Neural cell (in vitro differentiated cells): ENCODE results near the gene EXOC4. TPM values are rescaled to one million over a fixed set of nuclear protein-coding genes. Genes with fewer than 3 reads are reported as not detected.

Experiments used
- H2AFZ ChIP-seq: fragments of 200-600, 300-800 bp; sonication (generic), shearing (Covaris generic); 2 replicates; pipeline ENCODE4 v1.6.0; 2014; ENCODE audit warnings: low read depth, mild to moderate bottlenecking, antibody characterized with exemption, low read length, moderate library complexity
- H3F3A ChIP-seq: fragments of 200-600 bp; shearing (Covaris generic); 2 replicates; pipeline ENCODE4 v1.6.1; 2016; ENCODE audit warnings: mild to moderate bottlenecking, moderate library complexity, mixed read lengths, antibody characterized with exemption, low read length; ENCODE audit not compliant: insufficient read depth, poor library complexity, severe bottlenecking
- H3K27ac ChIP-seq: fragments of 200-600, 300-800 bp; sonication (generic), shearing (Covaris generic); 2 replicates; pipeline ENCODE4 v1.5.1; 2014; ENCODE audit warnings: mild to moderate bottlenecking, low read length, moderate library complexity
- H3K27me3 ChIP-seq: fragments of 300-800, 200-600 bp; sonication (generic), shearing (Covaris generic); 2 replicates; pipeline ENCODE4 v1.6.0; 2014; ENCODE audit warnings: mild to moderate bottlenecking, low read depth, low read length, moderate library complexity; ENCODE audit not compliant: insufficient read depth
- H3K36me3 ChIP-seq: fragments of 300-800, 200-600 bp; sonication (generic), shearing (Covaris generic); 2 replicates; pipeline ENCODE4 v1.5.1; 2014; ENCODE audit warnings: mild to moderate bottlenecking, antibody characterized with exemption, low read length, moderate library complexity; ENCODE audit not compliant: insufficient read depth
- H3K4me2 ChIP-seq: fragments of 300-800, 200-600 bp; sonication (generic), shearing (Covaris generic); 2 replicates; pipeline ENCODE4 v1.6.0; 2014; ENCODE audit warnings: mild to moderate bottlenecking, low read length
- H3K4me3 ChIP-seq: fragments of 300-800, 200-600 bp; sonication (generic), shearing (Covaris generic); 2 replicates; pipeline ENCODE4 v1.5.1; 2014; ENCODE audit warnings: mild to moderate bottlenecking, low read length, moderate library complexity
- H3K79me2 ChIP-seq: fragments of 200-600 bp; shearing (Covaris generic); replicated peaks from 2 replicates; pipeline ENCODE4 v1.6.0; 2014; ENCODE audit warnings: mild to moderate bottlenecking, low read length, moderate library complexity; ENCODE audit not compliant: insufficient read depth
- H3K9ac ChIP-seq: fragments of 300-800, 200-600 bp; sonication (generic), shearing (Covaris generic); 2 replicates; pipeline ENCODE4 v1.6.1; 2016; ENCODE audit warnings: mild to moderate bottlenecking, low read length, mixed read lengths
- H3K9me2 ChIP-seq: fragments of 200-600 bp; shearing (Covaris generic); 2 replicates; pipeline ENCODE4 v1.6.1; 2016; ENCODE audit warnings: mild to moderate bottlenecking, low read length, mixed read lengths; ENCODE audit not compliant: insufficient read depth
- H3K9me3 ChIP-seq: fragments of 200-600, 300-800 bp; sonication (generic), shearing (Covaris generic); 2 replicates; pipeline ENCODE4 v1.6.1; 2016; ENCODE audit warnings: mild to moderate bottlenecking, mixed run types, low read length, moderate library complexity, mixed read lengths
- H4K20me1 ChIP-seq: fragments of 200-600 bp; shearing (Covaris generic); 2 replicates; pipeline ENCODE4 v1.6.1; 2016; ENCODE audit warnings: mild to moderate bottlenecking, mixed run types; ENCODE audit not compliant: insufficient read depth
- CTCF ChIP-seq: fragments of 450-650 bp; IDR thresholded peaks from 2 replicates; pipeline ENCODE4 v1.5.1; 2014; ENCODE audit warnings: antibody characterized with exemption, mild to moderate bottlenecking, moderate library complexity; ENCODE audit not compliant: poor library complexity, severe bottlenecking
- EP300 ChIP-seq: fragments of 450-650 bp; conservative IDR thresholded peaks from 2 replicates; pipeline ENCODE4 v1.6.1; 2014; ENCODE audit warnings: antibody characterized with exemption, mild to moderate bottlenecking, moderate library complexity; ENCODE audit not compliant: poor library complexity, severe bottlenecking
- EZH2 ChIP-seq: fragments of 200-600, 300-800 bp; shearing (Covaris generic), sonication (generic); IDR thresholded peaks from 2 replicates; pipeline ENCODE4 v1.6.1; 2014; ENCODE audit warnings: antibody characterized with exemption, low read length, borderline replicate concordance, mild to moderate bottlenecking; ENCODE audit not compliant: insufficient read depth, poor library complexity, severe bottlenecking
- MXI1 ChIP-seq: fragments of 450-650 bp; conservative IDR thresholded peaks from 2 replicates; pipeline ENCODE4 v1.6.1; 2014; ENCODE audit warnings: antibody characterized with exemption, mild to moderate bottlenecking; ENCODE audit not compliant: poor library complexity, severe bottlenecking
- POLR2AphosphoS5 ChIP-seq: IDR thresholded peaks from 2 replicates; pipeline ENCODE4 v1.6.1; 2012
- RAD21 ChIP-seq: fragments of 450-650 bp; conservative IDR thresholded peaks from 2 replicates; pipeline ENCODE4 v1.6.1; 2014; ENCODE audit warnings: antibody characterized with exemption, mild to moderate bottlenecking, moderate library complexity
- REST ChIP-seq: IDR thresholded peaks from 2 replicates; pipeline ENCODE4 v1.6.1; 2012; ENCODE audit warnings: borderline replicate concordance
- SMC3 ChIP-seq: fragments of 450-650 bp; conservative IDR thresholded peaks from 2 replicates; pipeline ENCODE4 v1.6.1; 2014; ENCODE audit warnings: antibody characterized with exemption, mild to moderate bottlenecking, moderate library complexity; ENCODE audit not compliant: poor library complexity
- TAF1 ChIP-seq: IDR thresholded peaks from 2 replicates; pipeline ENCODE4 v1.6.1; 2012; ENCODE audit warnings: low read depth
- polyA plus RNA-seq: library from polyadenylated mRNA; depleted of rRNA; stranded (reverse); fragments of >200 nt; gene quantifications from 2 replicates; pipeline ENCODE4 v1.2.3, GENCODE V29; 2014

Gene EXOC4
- polyA plus RNA-seq, 1 donor from 2014 or later, result 36.5 TPM

- no peak overlapping the region for H3K4me2 ChIP-seq
- no peak overlapping the region for H3K9ac ChIP-seq
- H3K27me3 ChIP-seq, result no peaks in the 10 kb centered on the region
- no peaks in the 10 kb centered on the region for H3F3A ChIP-seq
- H3K9me2 ChIP-seq, result no peaks in the 10 kb centered on the region
- no peaks in the 10 kb centered on the region for H3K36me3 ChIP-seq
- H4K20me1 ChIP-seq, result no peaks in the 10 kb centered on the region
- H3K9me3 ChIP-seq, result no peaks in the 10 kb centered on the region
- H3K79me2 ChIP-seq, result no peaks in the 10 kb centered on the region
- no peak overlapping the region for H3K27ac ChIP-seq
- no peak overlapping the region for H2AFZ ChIP-seq
- TF ChIP-seq TAF1 (no peak), CTCF (no peak), EZH2 (no peak), SMC3 (no peak), POLR2AphosphoS5 (no peak), RAD21 (no peak), MXI1 (no peak), REST (no peak), EP300 (no peak)
- H3K4me3 ChIP-seq, result no peak overlapping the region
Measured at GRCh38 chr7:133649593-133649992, 396.7 kb downstream of the EXOC4 start.

GRCh38 chr7:133650069-133650468 lies 397.2 kb downstream of the EXOC4 start:
- H4K20me1 ChIP-seq, result no peaks in the 10 kb centered on the region
- no peak overlapping the region for H2AFZ ChIP-seq
- no peak overlapping the region for H3K27ac ChIP-seq
- H3F3A ChIP-seq, result no peaks in the 10 kb centered on the region
- H3K9me3 ChIP-seq, result no peaks in the 10 kb centered on the region
- no peaks in the 10 kb centered on the region for H3K36me3 ChIP-seq
- no peaks in the 10 kb centered on the region for H3K79me2 ChIP-seq
- H3K9me2 ChIP-seq, result no peaks in the 10 kb centered on the region
- TF ChIP-seq CTCF (no peak), REST (no peak), POLR2AphosphoS5 (no peak), RAD21 (no peak), EZH2 (no peak), SMC3 (no peak), TAF1 (no peak), EP300 (no peak), MXI1 (no peak)
- no peaks in the 10 kb centered on the region for H3K27me3 ChIP-seq
- no peak overlapping the region for H3K9ac ChIP-seq
- no peak overlapping the region for H3K4me2 ChIP-seq
- no peak overlapping the region for H3K4me3 ChIP-seq
